Measurements from ENCODE around the gene MAST3.

DNA sequence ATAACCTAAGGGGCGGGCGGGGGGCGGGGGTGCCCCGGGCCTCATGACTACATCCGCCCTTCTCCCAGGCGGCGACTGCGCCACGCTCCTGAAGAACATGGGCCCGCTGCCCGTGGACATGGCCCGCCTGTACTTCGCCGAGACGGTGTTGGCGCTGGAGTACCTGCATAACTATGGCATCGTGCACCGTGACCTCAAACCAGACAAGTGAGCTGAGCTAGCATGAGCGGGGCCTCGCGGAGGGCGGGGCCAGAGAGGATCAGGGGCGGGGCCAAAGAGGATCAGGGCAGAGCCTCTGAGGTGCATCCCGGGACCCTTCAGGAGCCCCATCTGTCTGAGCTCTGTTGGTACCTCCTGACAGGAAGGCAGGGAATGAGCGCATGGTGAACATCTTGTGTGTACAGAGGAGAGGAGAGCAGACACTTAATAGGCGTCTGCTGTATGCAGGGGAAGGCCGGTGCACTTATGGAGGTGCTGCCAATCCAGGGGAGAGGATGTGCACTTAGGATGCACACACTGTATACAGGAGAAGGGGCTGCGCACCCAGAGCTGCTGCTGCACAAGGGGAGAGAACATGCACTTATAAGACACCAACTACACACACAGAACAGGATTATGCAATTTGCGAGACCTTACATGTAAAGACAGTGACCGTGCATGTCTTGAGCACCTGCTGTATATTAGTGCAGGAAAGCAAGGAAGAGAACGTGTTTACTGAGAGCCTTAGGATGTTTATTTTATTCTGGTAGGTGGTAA, 34.4 kb downstream of the MAST3 start:
- TF ChIP-seq ZNF274 (IDR thresholded peaks at IDR 0.05; ENCODE audit: low read depth, low read length): no peak
- no peak for TF ChIP-seq YY1 (IDR thresholded peaks at IDR 0.05; ENCODE audit: insufficient read depth, insufficient read length)
